Stimulated activated CD8-positive, alpha-beta memory T cell treated with anti-CD3 and anti-CD28 coated beads, Interleukin-2, amount 100 ng/mL, for 1 hour (primary cell): Measurements from ENCODE around the gene TAS2R4.
"Not testable (repeated sequence)": the region's sequence is repeated elsewhere in the genome, so short reads cannot be mapped to it uniquely, and the experiment has no call there.

Source experiments
- DNase-seq, 2 donors: peaks; one replicate each; pipeline ENCODE4 v3.0.0-alpha.2; 2020; ENCODE audit warnings: low read depth in 2 of 2

Gene TAS2R4

GRCh38 chr7:141776374-141776773 is at the start of gene TAS2R4:
Gene TAS2R4, plus strand, starts transcription at chr7:141776674. Its CDS starts 1,815 bp downstream, at chr7:141778489.
- DNase-seq, result no peak

GRCh38 chr7:141729020-141729419 is 47.5 kb upstream of the TAS2R4 start:
- DNase-seq, result no peak

GRCh38 chr7:141731476-141732149 is 44.9 kb upstream of the TAS2R4 start:
- DNase-seq, result no peak

GRCh38 chr7:141737118-141737835 is 39.2 kb upstream of the TAS2R4 start:
- no peak for DNase-seq

GRCh38 chr7:141737836-141738591 is 38.5 kb upstream of the TAS2R4 start, which contains the start of gene SSBP1:
Gene SSBP1, plus strand, starts transcription at chr7:141738358. Its CDS starts 809 bp downstream, at chr7:141739167.
- peak; percentile 73 to 80 for DNase-seq

- no peak for DNase-seq
Observed at GRCh38 chr7:141738592-141739013, 37.9 kb upstream of the TAS2R4 start.

- no peak for DNase-seq
Observed at GRCh38 chr7:141739250-141739649, 37.2 kb upstream of the TAS2R4 start.

- no peak for DNase-seq
Observed at GRCh38 chr7:141742229-141742628, 34.2 kb upstream of the TAS2R4 start.

GRCh38 chr7:141744131-141744530 is 32.3 kb upstream of the TAS2R4 start:
- no peak for DNase-seq

GRCh38 chr7:141748396-141748795 is 28.1 kb upstream of the TAS2R4 start:
- no peak for DNase-seq

- not testable (repeated sequence) for DNase-seq
Observed at GRCh38 chr7:141751904-141752303, 24.6 kb upstream of the TAS2R4 start.

- no peak for DNase-seq
Observed at GRCh38 chr7:141752634-141753033, 23.8 kb upstream of the TAS2R4 start.

- DNase-seq, result no peak
Observed at GRCh38 chr7:141754939-141755338, 21.5 kb upstream of the TAS2R4 start.

GRCh38 chr7:141763797-141764196 is 12.7 kb upstream of the TAS2R4 start, which contains the start of gene TAS2R3:
Gene TAS2R3, plus strand, starts transcription at chr7:141764097. Its CDS starts 62 bp downstream, at chr7:141764159.
- DNase-seq, result no peak

GRCh38 chr7:141770083-141770583 is 6.3 kb upstream of the TAS2R4 start:
- not testable (repeated sequence) for DNase-seq

GRCh38 chr7:141785706-141786552 is 9.5 kb downstream of the TAS2R4 start:
- DNase-seq, result peak in 1 of 2 donors; percentile 17

- DNase-seq, result no peak
Observed at GRCh38 chr7:141788296-141788695, 11.8 kb downstream of the TAS2R4 start.

GRCh38 chr7:141789917-141790316 is 13.4 kb downstream of the TAS2R4 start, which contains the start of gene TAS2R5:
Gene TAS2R5, plus strand, starts transcription at chr7:141790217. Its CDS starts 145 bp downstream, at chr7:141790362.
- no peak for DNase-seq

- no peak for DNase-seq
Observed at GRCh38 chr7:141792526-141792925, 16.1 kb downstream of the TAS2R4 start.

- no peak for DNase-seq
Observed at GRCh38 chr7:141820067-141820466, 43.6 kb downstream of the TAS2R4 start.

- DNase-seq, result not testable (repeated sequence)
Observed at GRCh38 chr7:141822432-141822831, 46.0 kb downstream of the TAS2R4 start.
